GM11168 (cell line): ENCODE data around the gene RIMBP2.
"Not testable (repeated sequence)": the region's sequence is repeated elsewhere in the genome, so short reads cannot be mapped to it uniquely, and the experiment has no call there.

Experiments
- in situ Hi-C: fragments of 300-500 bp; cut with MboI; formaldehyde crosslinking; loops from one replicate; pipeline ENCODE4 v1.12.0; 2022; ENCODE audit warnings: low sequenced_read_pairs; ENCODE audit not compliant: unreplicated experiment

The RIMBP2 gene

GRCh38 chr12:130666645-130667044, 49.5 kb downstream of the RIMBP2 start:
- in situ Hi-C loops = no loop called here

- in situ Hi-C loops = no loop called here
Measured at GRCh38 chr12:130665753-130666152, 50.3 kb downstream of the RIMBP2 start.

- in situ Hi-C loops = no loop called here
Measured at GRCh38 chr12:130664772-130665171, 51.3 kb downstream of the RIMBP2 start.

GRCh38 chr12:130664252-130664651, 51.8 kb downstream of the RIMBP2 start:
- in situ Hi-C loops = no loop called here

- in situ Hi-C loops = no loop called here
Measured at GRCh38 chr12:130663514-130663913, 52.6 kb downstream of the RIMBP2 start.

GRCh38 chr12:130661486-130662255, 54.4 kb downstream of the RIMBP2 start:
- in situ Hi-C loops = no loop called here

- in situ Hi-C loops = no loop called here
Measured at GRCh38 chr12:130661059-130661458, 55.0 kb downstream of the RIMBP2 start.

GRCh38 chr12:130658145-130658911, 57.8 kb downstream of the RIMBP2 start:
- in situ Hi-C loops = no loop called here

- in situ Hi-C loops = no loop called here
Measured at GRCh38 chr12:130656411-130656810, 59.7 kb downstream of the RIMBP2 start.

GRCh38 chr12:130655881-130656280, 60.2 kb downstream of the RIMBP2 start:
- in situ Hi-C loops = no loop called here

GRCh38 chr12:130655010-130655409, 61.1 kb downstream of the RIMBP2 start:
- in situ Hi-C loops = no loop called here

GRCh38 chr12:130651188-130651959, 64.7 kb downstream of the RIMBP2 start:
- in situ Hi-C loops = no loop called here

GRCh38 chr12:130650131-130650530, 66.0 kb downstream of the RIMBP2 start:
- in situ Hi-C loops = no loop called here

- in situ Hi-C loops = no loop called here
Measured at GRCh38 chr12:130649101-130650045, 66.7 kb downstream of the RIMBP2 start.

GRCh38 chr12:130647814-130648213, 68.3 kb downstream of the RIMBP2 start:
- in situ Hi-C loops = no loop called here

- in situ Hi-C loops = no loop called here
Measured at GRCh38 chr12:130646716-130647370, 69.3 kb downstream of the RIMBP2 start.

- in situ Hi-C loops = not testable (repeated sequence)
Measured at GRCh38 chr12:130646191-130646590, 69.9 kb downstream of the RIMBP2 start.

GRCh38 chr12:130645751-130646150, 70.3 kb downstream of the RIMBP2 start:
- in situ Hi-C loops = no loop called here

- in situ Hi-C loops = no loop called here
Measured at GRCh38 chr12:130644566-130644965, 71.5 kb downstream of the RIMBP2 start.
